Chondrocyte (in vitro differentiated cells): ENCODE results near the gene SLC24A2. TPM values are rescaled to one million over a fixed set of nuclear protein-coding genes. Genes with fewer than 3 reads are reported as not detected.

Experiments used
- DNase-seq: peaks from one replicate; pipeline ENCODE4 v3.0.0; 2021; ENCODE audit warnings: mixed read lengths, low spot score
- H3K27ac Mint-ChIP-seq: one replicate; pipeline ENCODE4 v1.8.0; 2021; ENCODE audit warnings: mild to moderate bottlenecking, moderate library complexity, mixed read lengths; ENCODE audit not compliant: unreplicated experiment
- H3K27me3 Mint-ChIP-seq: 2 replicates; pipeline ENCODE4 v1.8.0; 2021; ENCODE audit warnings: low read depth, mixed read lengths
- H3K36me3 Mint-ChIP-seq: 2 replicates; pipeline ENCODE4 v1.8.0; 2021; ENCODE audit warnings: low read depth, mixed read lengths
- H3K4me1 Mint-ChIP-seq: 2 replicates; pipeline ENCODE4 v1.8.0; 2021; ENCODE audit warnings: low read depth, mild to moderate bottlenecking, mixed read lengths
- H3K4me3 Mint-ChIP-seq: one replicate; pipeline ENCODE4 v1.8.0; 2021; ENCODE audit warnings: mild to moderate bottlenecking, moderate library complexity, mixed read lengths; ENCODE audit not compliant: unreplicated experiment
- H3K9me3 Mint-ChIP-seq: 2 replicates; pipeline ENCODE4 v1.8.0; 2021; ENCODE audit warnings: low read depth, mixed read lengths
- total RNA-seq: library from RNA; stranded (reverse); gene quantifications from 3 replicates; pipeline ENCODE4 v1.2.1, GENCODE V29; 2021
- TF ChIP-seq, protein P1 (sequence below): fragments of 200-600 bp; sonication (generic); IDR thresholded peaks from 2 replicates; pipeline ENCODE4 v1.5.0; 2021; ENCODE audit warnings: antibody characterized with exemption, mild to moderate bottlenecking, moderate library complexity

SLC24A2 gene
- total RNA-seq, 1 donor from 2014 or later, result not detected

DNA sequence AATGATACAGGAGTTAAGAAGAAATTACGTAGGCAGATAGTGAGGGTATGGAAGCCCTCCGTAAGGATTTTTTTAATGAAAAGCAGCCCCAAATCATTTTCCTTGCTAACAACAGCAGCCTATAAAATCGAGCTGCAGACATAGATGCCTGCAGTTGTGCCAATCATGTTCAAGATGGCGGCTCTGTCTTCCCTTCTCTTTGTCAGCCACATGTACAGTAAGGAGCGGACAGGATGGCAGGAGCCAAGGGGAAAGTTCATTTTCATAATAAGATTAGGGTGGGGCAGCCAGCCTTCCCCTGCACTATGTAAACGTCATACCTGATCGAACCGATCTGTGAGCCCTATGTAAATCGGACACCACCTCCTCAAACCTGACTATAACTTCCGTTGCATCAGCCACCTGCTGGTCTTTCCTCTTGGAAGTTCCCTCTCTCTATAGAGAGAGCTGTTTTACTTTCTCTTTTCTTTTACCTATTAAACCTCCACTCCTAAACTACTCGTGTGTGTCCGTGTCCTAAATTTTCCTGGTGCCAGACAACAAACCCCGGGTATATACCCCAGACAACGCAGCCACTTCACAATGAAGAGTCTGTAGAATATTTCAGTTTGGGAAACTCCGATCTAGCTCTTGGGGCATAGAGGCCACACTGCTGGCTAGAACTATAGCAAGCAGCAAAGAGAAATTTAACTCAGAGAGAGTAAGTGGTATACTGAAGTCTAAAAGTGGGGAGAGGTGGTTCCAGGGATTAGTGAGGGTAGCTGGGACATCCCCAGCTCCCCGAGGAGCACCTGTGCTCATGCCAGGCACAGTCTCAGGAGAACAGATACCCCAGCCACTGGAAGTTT lies 20.8 kb upstream of the SLC24A2 start:
- Mint-ChIP-seq H3K27me3 (peaks cover 6% of the 10 kb centered on the region), H3K4me3 (no peak overlapping the region), H3K27ac (no peak overlapping the region), H3K9me3 (peaks cover 15% of the 10 kb centered on the region), H3K36me3 (peaks cover 2% of the 10 kb centered on the region), H3K4me1 (no peaks in the 10 kb centered on the region)
- no peak for DNase-seq
- TF ChIP-seq, protein P1, sequence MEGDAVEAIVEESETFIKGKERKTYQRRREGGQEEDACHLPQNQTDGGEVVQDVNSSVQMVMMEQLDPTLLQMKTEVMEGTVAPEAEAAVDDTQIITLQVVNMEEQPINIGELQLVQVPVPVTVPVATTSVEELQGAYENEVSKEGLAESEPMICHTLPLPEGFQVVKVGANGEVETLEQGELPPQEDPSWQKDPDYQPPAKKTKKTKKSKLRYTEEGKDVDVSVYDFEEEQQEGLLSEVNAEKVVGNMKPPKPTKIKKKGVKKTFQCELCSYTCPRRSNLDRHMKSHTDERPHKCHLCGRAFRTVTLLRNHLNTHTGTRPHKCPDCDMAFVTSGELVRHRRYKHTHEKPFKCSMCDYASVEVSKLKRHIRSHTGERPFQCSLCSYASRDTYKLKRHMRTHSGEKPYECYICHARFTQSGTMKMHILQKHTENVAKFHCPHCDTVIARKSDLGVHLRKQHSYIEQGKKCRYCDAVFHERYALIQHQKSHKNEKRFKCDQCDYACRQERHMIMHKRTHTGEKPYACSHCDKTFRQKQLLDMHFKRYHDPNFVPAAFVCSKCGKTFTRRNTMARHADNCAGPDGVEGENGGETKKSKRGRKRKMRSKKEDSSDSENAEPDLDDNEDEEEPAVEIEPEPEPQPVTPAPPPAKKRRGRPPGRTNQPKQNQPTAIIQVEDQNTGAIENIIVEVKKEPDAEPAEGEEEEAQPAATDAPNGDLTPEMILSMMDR, result no peak

DNA sequence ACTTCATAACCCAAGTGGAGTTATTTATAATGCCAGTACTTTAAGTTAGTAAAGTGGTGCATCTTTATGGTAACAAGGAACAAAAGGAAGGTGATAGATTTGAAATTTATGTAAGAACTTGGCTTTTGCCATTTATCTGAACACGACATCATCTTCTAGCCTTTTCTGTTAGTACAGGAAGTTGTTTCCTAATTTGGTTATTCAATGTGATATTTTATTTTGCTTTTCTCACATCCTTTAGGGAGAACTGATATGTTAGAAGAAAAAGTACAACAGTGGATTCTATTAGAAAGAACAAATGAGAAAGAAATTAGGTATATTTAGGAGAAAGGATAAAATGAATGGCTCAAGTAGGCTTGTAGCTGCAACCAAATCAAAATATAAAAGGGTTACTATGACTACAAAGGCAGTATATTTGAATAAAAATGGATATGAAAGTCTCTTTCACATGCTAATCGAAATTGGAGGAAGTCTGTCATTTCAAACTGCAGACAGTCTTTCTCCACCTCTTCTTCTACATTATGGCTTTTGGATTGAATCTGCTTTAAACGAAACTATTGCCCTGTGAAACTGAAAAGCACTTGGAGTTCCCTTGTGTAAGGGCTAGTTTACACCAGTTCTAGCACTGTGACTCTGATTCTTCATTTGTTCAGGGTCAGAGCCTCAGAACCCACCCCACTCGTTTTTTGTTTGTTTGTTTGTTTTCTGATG lies 18.5 kb upstream of the SLC24A2 start:
- no peak overlapping the region for H3K27ac Mint-ChIP-seq
- H3K4me1 Mint-ChIP-seq, result no peaks in the 10 kb centered on the region
- no peak for DNase-seq
- H3K9me3 Mint-ChIP-seq, result peaks cover 5% of the 10 kb centered on the region
- H3K36me3 Mint-ChIP-seq, result no peaks in the 10 kb centered on the region
- H3K4me3 Mint-ChIP-seq, result no peak overlapping the region
- H3K27me3 Mint-ChIP-seq, result peaks cover 8% of the 10 kb centered on the region
- TF ChIP-seq, protein P1, result no peak

DNA sequence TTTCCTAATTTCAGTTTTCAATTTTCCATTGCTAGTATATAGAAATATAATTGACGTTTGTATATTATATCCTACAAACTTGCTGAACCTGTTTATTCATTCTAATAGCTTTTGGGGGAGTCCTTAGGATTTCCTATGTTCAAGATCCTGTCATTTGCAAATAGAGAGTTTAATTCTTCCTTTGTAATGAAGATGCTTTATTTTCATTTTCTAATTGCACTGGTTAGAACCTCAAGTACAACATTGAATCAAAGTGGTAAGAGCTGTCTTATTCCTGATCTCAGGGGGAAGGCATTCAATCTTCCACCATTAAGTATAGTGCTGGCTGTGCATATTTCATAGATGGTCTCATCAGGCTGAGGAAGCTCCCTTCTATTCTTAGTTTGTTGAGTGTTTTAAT lies 15.6 kb upstream of the SLC24A2 start:
- TF ChIP-seq, protein P1, result no peak
- no peak for DNase-seq
- peaks cover 16% of the 10 kb centered on the region for H3K27me3 Mint-ChIP-seq
- no peaks in the 10 kb centered on the region for H3K4me1 Mint-ChIP-seq
- no peak overlapping the region for H3K27ac Mint-ChIP-seq
- H3K9me3 Mint-ChIP-seq, result no peaks in the 10 kb centered on the region
- H3K36me3 Mint-ChIP-seq, result no peaks in the 10 kb centered on the region
- no peak overlapping the region for H3K4me3 Mint-ChIP-seq

DNA sequence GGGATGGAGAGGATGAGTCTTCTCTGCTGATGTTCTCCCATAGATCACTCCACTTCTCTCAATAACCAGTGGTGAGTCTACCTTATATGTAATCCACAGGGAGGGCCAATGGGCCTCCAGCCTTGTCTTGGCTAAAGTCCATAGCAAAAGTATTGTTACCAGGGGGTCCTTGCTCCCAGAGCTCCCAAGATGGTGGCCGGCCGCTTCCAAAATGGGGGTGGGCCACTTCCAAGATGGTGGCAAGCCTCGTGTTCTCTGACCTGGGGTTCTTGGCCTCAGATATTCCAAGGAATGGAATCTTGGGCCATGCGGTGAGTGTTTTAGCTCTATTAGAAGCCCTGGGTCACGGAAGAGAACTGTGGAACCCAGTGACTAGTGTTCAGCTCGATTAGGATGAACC lies 12.0 kb upstream of the SLC24A2 start:
- H3K4me3 Mint-ChIP-seq, result no peak overlapping the region
- H3K9me3 Mint-ChIP-seq, result no peaks in the 10 kb centered on the region
- H3K27ac Mint-ChIP-seq, result no peak overlapping the region

DNA sequence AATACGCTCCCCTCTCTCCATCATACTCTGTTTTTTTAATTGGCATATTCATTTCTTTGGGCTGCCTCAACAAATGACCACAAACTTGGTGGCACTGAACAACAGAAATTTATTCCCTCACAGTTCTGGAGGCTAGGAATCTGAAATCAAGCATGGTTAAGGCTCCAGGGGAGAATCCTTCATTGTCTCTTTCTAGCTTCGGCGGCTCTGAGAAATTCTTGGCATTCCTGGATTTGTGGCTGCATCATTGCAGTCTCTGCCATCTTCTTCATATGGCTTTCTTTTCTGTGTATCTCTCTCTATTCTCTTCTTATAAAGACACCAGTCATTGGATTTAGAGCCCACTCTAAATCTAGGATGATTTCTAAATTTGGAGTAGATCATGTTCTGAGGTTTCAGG lies 10.9 kb upstream of the SLC24A2 start:
- TF ChIP-seq, protein P1, result no peak
- Mint-ChIP-seq H3K36me3 (no peaks in the 10 kb centered on the region), H3K9me3 (no peaks in the 10 kb centered on the region), H3K27me3 (peaks cover 18% of the 10 kb centered on the region), H3K4me1 (no peaks in the 10 kb centered on the region), H3K4me3 (no peak overlapping the region), H3K27ac (no peak overlapping the region)
- no peak for DNase-seq

More for the DNA sequence above, 12.0 kb upstream of the SLC24A2 start:
- H3K4me1 Mint-ChIP-seq, result no peaks in the 10 kb centered on the region
- TF ChIP-seq, protein P1, result no peak
- peaks cover 14% of the 10 kb centered on the region for H3K27me3 Mint-ChIP-seq
- H3K36me3 Mint-ChIP-seq, result no peaks in the 10 kb centered on the region
- DNase-seq, result no peak
